GM19468 (cell line): Measurements from ENCODE around the gene PIGV.
"Not testable (repeated sequence)": the region's sequence is repeated elsewhere in the genome, so short reads cannot be mapped to it uniquely, and the experiment has no call there.

ENCODE experiments used
- ATAC-seq: cut with Tn5 transposase; IDR thresholded peaks from one replicate; pipeline ENCODE4 v1.9.1; 2021; ENCODE audit warnings: mild to moderate bottlenecking, moderate library complexity, moderate number of reproducible peaks; ENCODE audit not compliant: unreplicated experiment; ENCODE audit errors: extremely low read depth

PIGV gene

DNA sequence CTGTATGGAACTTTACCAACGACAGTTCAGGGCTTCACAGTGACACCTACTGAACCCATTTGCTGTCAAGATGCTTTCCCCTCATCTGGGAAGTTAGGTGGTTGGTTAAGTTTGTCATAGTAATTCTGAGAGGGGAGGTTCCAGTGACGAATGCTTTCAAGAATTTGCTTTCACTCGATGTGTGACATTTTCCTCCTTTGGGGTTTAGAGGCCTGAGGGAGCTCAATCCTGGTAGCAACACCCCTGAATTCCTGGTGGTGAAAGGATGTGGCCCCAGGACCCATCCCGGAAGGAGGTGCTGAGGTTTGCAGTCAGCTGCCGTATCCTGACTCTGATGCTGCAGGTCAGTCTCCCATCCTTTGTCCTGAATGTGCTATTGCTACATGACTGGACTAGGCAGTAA lies 2.8 kb downstream of the PIGV start:
- no peak for ATAC-seq

DNA sequence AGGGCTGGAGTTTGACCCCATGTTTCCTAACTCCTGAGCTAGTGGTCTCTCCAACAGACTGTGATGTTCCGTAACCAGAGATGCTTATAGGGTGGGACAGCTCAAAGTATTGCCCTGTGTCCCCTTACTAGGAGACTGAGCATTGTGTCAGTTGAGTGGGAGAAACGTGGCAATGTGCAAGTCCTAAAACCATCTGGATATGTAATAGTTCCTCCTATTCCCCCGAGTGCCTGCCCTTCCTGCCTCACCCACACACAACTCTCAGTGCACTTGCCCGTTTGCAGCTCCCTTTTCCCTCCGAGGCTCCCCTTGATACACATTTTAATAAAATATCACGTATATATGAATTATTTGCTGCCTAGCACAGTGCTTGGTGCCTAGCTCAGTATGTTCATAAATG lies 3.4 kb downstream of the PIGV start:
- no peak for ATAC-seq

DNA sequence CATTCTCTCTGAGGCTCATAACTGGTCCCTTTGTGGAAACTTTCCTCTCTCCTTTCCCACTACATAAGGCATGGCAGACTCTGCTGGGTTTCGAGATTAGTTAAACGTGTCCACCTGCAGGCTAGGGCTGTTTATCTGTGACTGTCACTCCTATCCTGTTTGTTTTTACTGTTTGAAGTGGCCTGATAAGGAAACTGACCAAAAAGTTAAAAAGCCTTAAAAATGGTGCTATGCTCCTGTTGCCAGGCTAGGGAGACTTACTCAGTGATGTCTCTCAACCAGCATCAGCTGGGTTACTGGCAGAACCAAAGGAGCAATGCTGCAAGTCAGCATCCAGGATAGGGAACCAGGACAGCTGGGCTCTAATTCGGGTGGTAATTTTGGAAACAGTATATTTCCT lies 3.9 kb downstream of the PIGV start:
- ATAC-seq: no peak

DNA sequence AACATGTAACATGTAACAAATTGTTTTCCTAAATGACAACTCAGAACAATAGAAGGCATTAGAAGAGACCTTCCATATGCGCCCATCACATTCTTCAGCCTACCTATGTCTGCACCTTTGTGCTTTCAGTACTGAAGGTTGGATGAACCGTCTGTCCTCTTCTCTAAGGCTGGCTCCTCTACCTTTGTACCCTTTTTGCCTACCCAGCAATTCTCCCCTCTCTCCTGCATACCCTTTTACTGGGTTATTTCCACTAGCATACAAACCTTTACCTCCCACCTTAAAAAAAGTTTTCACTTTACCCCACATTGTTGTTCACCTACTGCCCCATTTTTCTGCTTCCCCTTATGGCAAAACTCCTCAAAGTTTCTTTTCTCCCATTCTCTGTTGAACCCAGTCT lies 5.2 kb downstream of the PIGV start:
- no peak for ATAC-seq

DNA sequence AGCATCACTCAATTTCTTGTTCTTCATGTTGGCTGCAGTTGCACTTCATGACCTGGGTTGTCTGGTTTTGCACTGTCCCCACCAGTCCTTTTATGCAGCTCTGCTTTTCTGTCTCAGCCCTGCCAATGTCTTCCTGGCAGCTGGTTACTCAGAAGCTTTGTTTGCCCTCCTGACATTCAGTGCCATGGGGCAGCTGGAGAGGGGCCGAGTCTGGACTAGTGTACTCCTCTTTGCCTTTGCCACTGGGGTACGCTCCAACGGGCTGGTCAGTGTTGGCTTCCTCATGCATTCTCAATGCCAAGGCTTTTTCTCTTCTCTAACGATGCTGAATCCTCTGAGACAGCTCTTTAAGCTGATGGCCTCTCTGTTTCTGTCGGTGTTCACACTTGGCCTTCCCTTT lies 6.6 kb downstream of the PIGV start:
- no peak for ATAC-seq

DNA sequence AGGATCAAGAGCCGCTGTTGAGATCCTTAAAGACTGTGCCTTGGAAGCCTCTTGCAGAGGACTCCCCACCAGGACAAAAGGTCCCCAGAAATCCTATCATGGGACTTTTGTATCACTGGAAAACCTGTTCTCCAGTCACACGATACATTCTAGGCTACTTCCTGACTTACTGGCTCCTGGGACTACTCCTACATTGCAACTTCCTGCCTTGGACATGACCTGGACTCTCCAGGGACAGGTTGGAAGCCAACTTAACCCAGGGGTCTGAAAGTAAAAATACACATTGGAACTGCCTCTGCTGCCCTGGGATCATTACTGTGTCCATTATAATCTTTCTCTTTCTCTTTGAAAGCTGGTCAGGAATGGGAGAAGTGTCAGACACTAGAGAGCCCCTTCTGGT lies 9.9 kb downstream of the PIGV start:
- ATAC-seq: no peak

DNA sequence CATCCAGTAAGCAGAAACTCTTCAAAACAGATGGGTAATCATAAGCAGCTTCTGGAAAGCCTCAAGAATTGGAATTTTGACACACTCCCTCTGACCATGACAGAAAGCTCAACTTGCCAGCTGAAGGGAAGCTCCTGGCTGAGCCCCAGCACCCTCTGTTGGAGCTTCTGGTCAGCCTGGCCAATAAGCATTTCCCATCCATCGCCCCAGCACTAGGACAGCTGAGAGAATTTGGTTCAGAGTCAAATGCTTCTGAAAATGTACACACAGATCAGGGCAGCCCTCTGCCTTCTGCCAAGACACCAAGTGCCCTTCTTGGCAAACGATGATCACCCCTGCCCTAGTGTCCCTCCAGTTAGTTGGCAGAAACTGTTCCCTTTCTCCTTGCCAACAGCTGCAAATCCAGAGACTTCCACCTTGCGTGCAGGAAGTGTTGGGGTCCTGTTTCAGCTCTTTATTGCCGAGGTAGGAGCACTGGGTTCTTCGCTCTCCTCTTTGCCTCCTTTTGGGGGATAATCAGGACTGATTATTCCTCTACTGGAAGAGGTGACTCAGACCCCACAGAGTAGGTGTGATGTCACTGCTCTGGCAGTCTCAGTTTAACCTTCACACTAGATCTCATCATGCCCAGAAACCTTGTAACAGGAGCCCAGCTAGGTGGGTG lies 11.9 kb downstream of the PIGV start:
- no peak for ATAC-seq

DNA sequence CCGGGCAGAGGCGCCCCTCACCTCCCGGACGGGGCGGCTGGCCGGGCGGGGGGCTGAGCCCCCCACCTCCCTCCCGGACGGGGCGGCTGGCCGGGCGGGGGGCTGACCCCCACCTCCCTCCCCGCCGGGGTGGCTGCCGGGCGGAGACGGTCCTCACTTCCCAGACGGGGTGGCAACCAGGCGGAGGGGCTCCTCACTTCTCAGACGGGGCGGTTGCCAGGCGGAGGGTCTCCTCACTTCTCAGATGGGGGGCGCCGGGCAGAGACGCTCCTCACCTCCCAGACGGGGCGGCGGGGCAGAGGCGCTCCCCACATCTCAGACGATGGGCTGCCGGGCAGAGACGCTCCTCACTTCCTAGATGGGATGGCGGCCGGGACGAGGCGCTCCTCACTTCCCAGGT lies 16.2 kb downstream of the PIGV start:
- ATAC-seq: not testable (repeated sequence)

DNA sequence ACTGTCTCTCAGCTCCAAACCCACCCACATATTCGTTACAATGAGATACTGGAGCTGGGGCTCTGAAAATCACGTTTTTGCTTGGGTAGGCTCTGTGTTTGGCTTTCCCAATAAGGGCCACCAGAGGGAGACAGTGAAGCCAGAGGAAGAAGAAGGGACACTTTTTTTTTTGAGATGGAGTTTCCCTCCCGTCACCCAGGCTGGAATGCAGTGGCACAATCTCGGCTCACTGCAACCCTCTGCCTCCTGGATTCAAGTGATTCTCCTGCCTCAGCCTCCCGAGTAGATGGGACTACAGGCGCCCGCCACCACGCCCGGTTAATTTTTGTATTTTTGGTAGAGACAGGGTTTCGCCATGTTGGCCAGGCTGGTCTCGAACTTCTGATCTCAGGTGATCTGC lies 22.4 kb downstream of the PIGV start:
- not testable (repeated sequence) for ATAC-seq

DNA sequence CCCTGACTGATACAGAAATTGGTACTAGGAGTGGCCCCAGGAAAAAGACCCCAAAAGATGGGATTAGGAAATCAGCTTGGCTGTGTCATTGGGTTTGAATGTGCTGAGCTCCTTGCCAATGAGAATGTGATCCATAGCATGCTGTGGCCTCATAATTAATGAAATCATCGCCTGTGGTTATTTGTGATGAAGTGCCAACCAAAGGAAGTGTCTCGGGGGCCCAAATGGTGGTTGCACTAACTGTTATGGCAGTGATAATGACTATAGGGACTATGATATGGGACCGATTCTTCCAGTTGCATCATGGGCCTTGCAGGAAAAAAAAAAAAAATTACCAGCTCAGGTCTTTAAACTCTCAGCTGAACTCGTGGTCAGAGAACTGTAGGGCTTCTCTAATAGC lies 23.3 kb downstream of the PIGV start:
- ATAC-seq: no peak

DNA sequence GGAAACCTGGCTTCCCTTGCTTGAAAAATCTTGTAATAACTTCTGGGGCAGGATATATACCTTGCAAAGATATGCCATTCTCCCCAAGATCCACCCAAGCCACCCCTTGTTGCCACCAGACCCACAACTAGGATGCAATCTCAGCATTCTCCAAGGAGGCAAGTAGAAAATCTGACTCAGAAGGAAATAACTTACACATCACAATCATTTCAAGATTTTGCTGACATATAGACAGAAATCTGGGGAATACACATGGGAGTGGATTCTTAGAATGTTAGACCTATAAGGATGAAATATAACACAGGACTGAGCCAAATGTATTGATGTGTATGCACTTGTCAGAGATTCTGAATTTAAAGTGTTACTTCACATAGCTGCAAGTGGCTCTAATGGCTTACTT lies 24.0 kb downstream of the PIGV start:
- ATAC-seq: no peak

DNA sequence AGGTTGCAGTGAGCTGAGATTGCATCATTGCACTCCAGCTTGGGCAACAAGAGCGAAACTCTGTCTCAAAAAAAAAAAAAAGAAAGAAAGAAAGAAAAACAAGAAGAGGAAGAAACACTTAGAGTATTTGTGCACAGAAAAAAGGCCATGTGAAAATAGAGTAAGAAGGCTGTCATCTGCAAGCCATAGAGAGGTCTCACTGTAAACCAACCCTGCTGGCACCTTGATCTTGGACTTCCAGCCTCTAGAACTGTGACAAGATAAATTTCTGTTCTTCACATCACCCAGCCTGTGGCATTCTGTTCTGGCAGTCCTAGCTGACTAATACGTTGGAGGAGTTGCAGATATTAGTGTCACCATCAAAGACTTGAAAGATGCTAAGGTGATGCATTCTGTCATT lies 26.6 kb downstream of the PIGV start:
- ATAC-seq: no peak

DNA sequence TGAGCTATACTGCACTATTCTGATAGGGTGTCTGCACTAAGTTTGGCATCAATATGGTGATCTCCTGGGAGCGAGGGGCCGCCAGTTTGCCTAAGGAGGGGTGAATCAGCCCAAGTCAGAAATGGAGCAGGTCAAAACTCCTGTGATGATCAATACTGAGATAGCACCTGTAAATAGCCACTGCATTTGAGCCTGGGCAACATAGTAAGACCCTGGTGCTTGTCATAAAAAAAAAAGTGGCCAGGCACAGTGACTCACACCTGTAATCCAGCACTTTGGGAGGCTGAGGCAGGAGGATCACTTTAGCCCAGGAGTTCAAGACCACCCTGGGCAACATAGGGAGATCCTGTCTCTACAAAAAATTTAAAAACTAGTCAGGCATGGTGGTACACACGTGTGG lies 27.1 kb downstream of the PIGV start:
- ATAC-seq: no peak

DNA sequence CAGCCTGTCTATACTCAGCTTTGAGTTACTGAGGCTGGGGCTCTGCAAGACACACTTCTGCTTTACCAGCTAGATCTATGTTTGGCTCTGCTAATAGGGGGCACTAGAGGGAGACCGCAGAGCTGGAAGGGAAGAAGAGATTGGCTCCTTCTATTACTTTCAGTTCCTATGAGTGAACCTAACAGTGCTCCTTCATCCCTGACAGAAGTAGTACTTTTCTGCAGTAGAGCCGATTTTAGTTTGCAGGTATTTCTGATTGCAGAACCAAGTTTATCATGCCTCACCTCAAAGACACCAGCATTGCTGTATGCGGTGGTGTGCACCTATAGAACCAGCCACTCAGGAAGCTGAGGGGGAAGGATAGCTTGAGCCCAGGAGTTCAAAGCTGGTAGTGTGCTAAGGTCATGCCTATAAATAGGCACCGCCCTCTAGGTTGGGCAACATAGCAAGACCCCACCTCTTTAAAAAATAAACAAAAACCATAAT lies 33.1 kb downstream of the PIGV start:
- ATAC-seq: peak; percentile 60

DNA sequence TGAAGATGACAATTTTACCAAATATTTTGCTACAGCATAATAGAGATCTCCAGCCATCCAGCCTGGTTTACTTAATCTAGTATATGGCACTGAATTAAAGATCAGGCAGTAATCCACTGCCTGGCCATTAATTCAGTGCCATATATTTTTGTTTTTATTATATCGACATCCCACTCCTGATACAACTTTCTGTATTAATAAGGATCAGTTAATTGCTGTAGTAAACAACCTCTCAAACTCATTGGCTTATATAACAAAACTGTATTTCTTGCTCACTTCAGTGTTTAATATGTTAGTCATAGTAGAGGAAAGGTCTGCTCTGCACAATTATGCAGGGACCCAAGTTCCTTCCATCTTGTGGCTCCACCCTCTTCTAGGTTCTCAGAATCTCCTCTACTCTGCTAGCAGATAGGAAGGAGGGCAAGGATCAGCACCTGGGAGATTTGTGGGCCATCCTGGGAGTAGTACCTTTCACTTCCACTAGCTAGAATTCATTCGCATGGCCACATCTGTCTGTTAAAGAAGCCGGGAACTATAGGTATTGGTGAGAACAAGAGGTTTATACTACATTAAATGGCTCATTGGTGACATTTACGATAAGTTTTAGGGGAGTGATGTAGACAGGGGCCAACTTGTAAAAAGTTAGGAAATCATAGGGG lies 35.1 kb downstream of the PIGV start:
- ATAC-seq: no peak

DNA sequence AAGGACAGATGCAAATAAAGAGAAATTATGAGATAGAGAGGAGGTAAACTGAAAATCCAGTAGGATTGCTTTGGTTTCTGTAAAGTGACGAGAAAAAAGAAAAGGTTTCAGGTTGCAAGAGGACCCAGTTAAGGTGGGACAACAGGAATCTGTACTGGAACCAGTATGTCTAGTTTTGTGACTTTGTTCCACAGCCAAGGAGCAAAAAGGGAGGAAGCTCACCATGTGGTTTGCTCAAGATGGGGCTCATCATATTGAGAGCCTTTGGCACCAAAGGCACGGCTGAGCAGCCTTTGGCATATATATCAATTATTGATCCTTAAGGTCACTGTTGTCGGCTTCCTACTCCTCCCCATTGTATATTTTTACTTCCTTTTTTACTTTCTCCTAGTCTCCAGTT lies 37.0 kb downstream of the PIGV start:
- no peak for ATAC-seq

DNA sequence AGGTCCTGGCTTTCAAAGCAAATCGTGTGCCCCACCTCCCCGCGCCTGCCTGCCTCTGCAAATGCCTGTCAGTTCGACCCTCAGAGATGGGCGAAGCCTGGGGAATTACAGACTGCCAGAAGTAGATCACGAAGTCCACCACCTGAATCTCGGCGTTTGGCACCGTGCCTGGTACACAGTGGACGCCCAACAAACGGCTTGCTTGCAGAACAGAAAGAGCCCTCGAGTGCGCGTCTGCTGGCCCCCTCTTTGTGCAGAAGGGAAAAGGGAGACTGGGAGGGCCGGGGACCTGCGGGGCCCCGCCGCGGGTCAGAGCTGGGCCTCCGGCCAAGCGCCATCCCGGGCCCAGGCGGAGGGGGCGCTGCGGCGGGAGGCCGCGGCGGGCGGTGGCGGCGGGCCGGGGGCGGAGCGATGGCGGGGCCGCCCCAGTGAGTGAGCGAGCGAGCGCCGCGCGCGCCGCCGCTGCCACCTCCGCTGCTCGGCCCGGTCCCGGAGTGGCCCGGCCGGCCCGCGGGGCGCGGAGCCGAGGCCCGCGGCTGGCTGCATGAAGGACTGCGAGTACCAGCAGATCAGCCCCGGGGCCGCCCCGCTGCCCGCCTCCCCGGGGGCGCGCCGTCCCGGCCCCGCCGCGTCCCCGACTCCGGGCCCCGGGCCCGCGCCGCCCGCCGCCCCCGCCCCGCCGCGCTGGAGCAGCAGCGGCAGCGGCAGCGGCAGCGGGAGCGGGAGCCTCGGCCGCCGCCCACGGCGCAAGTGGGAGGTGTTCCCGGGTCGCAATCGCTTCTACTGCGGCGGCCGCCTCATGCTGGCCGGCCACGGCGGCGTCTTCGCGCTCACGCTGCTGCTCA lies 38.7 kb downstream of the PIGV start, which contains the start of gene ZDHHC18:
Gene ZDHHC18 (plus strand): TSS at position 428 of the 845 bp plus-strand sequence. CDS start 117 bp downstream, at position 545.
- peak; percentile 26 for ATAC-seq

DNA sequence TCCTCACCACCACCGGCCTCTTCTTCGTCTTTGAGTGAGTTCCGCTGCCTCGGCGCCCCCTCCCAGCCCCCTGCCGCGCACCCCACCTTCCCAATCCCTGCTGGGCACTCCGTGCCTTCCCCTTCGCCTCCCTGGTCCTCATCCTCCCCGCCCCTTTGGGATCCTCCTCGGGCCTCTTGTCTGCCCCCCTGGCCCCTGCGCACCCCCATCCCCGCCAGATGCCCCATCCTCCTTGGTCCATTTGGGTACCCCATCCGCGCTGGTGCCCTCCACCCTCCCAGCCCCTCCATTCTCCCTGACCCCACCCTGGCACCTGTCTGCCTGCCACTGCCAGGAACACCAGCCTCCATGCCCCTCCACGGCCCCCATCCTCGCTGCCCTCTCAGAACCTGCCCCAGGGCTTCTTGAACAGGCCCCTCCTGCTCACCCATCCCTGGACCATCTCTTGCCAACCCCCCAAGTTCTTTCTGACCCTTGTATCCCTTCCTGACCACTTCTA lies 39.4 kb downstream of the PIGV start:
- no peak for ATAC-seq

DNA sequence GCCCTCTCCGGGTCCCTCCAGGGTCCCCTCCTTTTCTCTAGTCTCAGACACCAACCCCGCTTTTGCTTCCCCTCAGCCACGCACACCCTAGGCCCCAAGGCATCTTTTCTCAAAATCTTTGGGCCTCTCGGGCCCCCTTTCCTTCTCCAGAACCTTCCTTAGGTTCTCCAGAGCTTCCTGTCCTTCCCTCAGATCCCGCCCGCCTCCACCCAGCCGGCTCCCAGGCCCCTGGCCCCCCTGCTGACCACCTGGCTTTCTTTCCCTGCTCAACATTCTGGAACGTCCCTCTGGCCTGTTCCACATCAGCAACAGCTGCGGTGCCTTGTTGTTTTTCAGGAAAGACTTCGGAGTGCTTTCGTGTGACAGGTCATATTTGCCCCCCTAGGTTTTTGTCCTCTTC lies 39.9 kb downstream of the PIGV start:
- ATAC-seq: no peak

DNA sequence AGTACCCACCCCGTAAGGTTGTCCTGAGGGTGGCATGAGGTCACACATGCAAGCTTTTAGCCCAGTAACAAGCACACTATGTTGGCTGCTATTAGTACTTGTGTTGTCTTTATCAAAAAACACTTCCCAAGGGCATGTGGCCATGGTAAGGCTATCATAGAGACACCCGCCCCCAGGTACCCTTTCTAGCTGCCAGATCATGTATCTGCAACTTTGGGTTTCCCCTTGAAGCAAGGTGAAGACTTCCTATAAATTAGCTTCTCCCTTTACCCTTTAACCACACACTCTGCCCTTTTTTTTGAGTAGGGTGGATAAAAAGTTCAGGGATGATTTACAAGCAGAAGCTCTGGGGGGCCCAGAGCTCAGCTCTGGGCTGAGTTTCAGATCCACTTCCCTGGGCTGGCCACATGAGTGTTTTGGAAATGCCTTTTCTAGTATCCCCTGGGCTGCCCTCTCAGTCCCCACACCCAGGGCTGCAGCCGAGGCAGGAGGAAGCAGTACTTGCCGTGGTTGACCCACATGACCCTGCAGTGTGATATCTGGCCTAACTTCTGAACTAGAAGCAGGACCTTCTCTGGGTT lies 40.8 kb downstream of the PIGV start:
- no peak for ATAC-seq
